Calu3 (cell line): ENCODE results near the gene MSL3B.
"Not testable (repeated sequence)": the region's sequence is repeated elsewhere in the genome, so short reads cannot be mapped to it uniquely, and the experiment has no call there.

Experiments used
- BruUV-seq: library from RNA; stranded (reverse); fragments of 400-500 nt; replicated peaks from 2 replicates; lab custom pipeline; 2021; lab: Mats Ljungman, UMichigan
- CTCF ChIA-PET: fragments of 300-600 bp; sonication (Branson Sonifier 250); formaldehyde crosslinking; loops from one replicate; lab custom pipeline; 2022; ENCODE audit warnings: antibody characterized with exemption; lab: Charles Lee
- DNase-seq: peaks from one replicate; pipeline ENCODE4 v3.0.0; 2022
- H3K27ac Mint-ChIP-seq: one replicate; pipeline ENCODE4 v1.8.0; 2022; ENCODE audit warnings: mixed read lengths; ENCODE audit not compliant: unreplicated experiment
- H3K27me3 Mint-ChIP-seq: one replicate; pipeline ENCODE4 v1.8.0; 2022; ENCODE audit warnings: mixed read lengths; ENCODE audit not compliant: unreplicated experiment
- H3K36me3 Mint-ChIP-seq: one replicate; pipeline ENCODE4 v1.8.0; 2022; ENCODE audit warnings: mild to moderate bottlenecking, moderate library complexity, mixed read lengths; ENCODE audit not compliant: insufficient read depth, unreplicated experiment
- H3K4me1 Mint-ChIP-seq: one replicate; pipeline ENCODE4 v1.8.0; 2022; ENCODE audit warnings: mild to moderate bottlenecking, low read depth, mixed read lengths; ENCODE audit not compliant: unreplicated experiment
- H3K4me3 Mint-ChIP-seq: one replicate; pipeline ENCODE4 v1.8.0; 2022; ENCODE audit warnings: mild to moderate bottlenecking, low read depth, moderate library complexity, mixed read lengths; ENCODE audit not compliant: unreplicated experiment
- H3K9me3 Mint-ChIP-seq: one replicate; pipeline ENCODE4 v1.8.0; 2022; ENCODE audit warnings: low read depth, mixed read lengths; ENCODE audit not compliant: unreplicated experiment
- intact Hi-C: fragments of 100-400 bp; cut with micrococcal nuclease; formaldehyde crosslinking; loops from one replicate; pipeline ENCODE4 v1.10.0; 2022; ENCODE audit not compliant: unreplicated experiment
- TF ChIP-seq, protein P1 (sequence below): fragments of 200-600 bp; IDR thresholded peaks from one replicate; pipeline ENCODE4 v1.8.0; 2022; ENCODE audit warnings: antibody characterized with exemption; ENCODE audit not compliant: unreplicated experiment

Gene MSL3B

DNA sequence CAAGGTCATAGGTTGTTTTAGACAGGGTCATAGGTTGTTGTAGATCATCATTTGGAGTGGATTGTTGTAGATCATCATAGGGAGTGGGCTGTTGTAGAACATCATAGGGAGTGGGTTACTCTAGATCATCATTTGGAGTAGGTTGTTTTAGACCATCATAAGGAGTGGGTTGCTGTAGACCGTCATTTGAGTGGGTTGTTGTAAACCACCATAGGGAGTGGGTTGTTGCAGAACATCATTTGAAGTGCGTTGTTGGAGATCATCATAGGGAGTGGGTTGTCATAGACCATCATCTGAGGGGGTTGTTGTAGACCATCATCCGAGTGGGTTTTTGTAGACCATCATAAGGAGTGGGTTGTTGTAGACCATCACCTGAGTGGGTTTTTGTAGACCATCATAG, 39.4 kb upstream of the MSL3B start:
- Mint-ChIP-seq H3K27me3 (peaks cover 84% of the 10 kb centered on the region), H3K9me3 (peaks cover 5% of the 10 kb centered on the region)

GRCh38 chr2:233905945-233906344, 37.8 kb upstream of the MSL3B start:
- CTCF ChIA-PET = no interaction called here
- Mint-ChIP-seq H3K9me3 (peaks cover 5% of the 10 kb centered on the region), H3K27me3 (peaks cover 76% of the 10 kb centered on the region), H3K36me3 (no peaks in the 10 kb centered on the region), H3K4me3 (no peak overlapping the region), H3K4me1 (peaks cover 19% of the 10 kb centered on the region), H3K27ac (no peak overlapping the region)
- intact Hi-C loops = no loop called here
- TF ChIP-seq, protein P1, sequence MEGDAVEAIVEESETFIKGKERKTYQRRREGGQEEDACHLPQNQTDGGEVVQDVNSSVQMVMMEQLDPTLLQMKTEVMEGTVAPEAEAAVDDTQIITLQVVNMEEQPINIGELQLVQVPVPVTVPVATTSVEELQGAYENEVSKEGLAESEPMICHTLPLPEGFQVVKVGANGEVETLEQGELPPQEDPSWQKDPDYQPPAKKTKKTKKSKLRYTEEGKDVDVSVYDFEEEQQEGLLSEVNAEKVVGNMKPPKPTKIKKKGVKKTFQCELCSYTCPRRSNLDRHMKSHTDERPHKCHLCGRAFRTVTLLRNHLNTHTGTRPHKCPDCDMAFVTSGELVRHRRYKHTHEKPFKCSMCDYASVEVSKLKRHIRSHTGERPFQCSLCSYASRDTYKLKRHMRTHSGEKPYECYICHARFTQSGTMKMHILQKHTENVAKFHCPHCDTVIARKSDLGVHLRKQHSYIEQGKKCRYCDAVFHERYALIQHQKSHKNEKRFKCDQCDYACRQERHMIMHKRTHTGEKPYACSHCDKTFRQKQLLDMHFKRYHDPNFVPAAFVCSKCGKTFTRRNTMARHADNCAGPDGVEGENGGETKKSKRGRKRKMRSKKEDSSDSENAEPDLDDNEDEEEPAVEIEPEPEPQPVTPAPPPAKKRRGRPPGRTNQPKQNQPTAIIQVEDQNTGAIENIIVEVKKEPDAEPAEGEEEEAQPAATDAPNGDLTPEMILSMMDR = no peak
- BruUV-seq = no TSS peak
- DNase-seq = peak; percentile 8

More for the DNA sequence above, 39.4 kb upstream of the MSL3B start:
- H3K27ac Mint-ChIP-seq = no peak overlapping the region
- H3K36me3 Mint-ChIP-seq = no peaks in the 10 kb centered on the region
- H3K4me1 Mint-ChIP-seq = peaks cover 13% of the 10 kb centered on the region
- TF ChIP-seq, protein P1 = no peak
- BruUV-seq = no TSS peak
- CTCF ChIA-PET = no interaction called here
- no peak overlapping the region for H3K4me3 Mint-ChIP-seq
- intact Hi-C loops = no loop called here
- DNase-seq = no peak

DNA sequence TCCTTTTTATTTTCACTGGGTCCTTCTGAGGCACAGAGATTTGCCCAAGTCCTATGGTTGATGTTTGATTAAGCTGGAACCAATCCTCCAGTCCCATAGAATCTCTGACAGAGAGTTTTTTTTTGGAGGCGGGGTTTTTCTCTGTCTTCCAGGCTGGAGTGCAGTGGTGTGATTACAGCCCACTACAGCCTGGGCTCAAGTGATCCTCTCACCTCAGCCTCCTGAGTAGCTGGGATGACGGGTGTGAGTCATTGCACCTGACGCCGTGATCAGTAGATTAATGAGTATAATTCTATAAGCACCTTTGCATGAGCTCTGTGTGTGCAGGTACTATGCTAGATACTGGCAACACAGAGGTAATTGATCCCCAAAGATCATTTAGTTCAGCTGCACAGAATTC, 33.7 kb upstream of the MSL3B start:
- no peak for DNase-seq
- Mint-ChIP-seq H3K27ac (no peak overlapping the region), H3K4me1 (peaks cover 20% of the 10 kb centered on the region), H3K27me3 (peaks cover 66% of the 10 kb centered on the region), H3K4me3 (no peak overlapping the region), H3K9me3 (no peaks in the 10 kb centered on the region), H3K36me3 (no peaks in the 10 kb centered on the region)
- CTCF ChIA-PET = interaction anchor here (0.6 kb wide), 1 partner anchor 64 kb away, joined by 3 read pairs; no protein-coding TSS in a partner anchor
- no TSS peak for BruUV-seq
- TF ChIP-seq, protein P1 = no peak
- intact Hi-C loops = no loop called here

DNA sequence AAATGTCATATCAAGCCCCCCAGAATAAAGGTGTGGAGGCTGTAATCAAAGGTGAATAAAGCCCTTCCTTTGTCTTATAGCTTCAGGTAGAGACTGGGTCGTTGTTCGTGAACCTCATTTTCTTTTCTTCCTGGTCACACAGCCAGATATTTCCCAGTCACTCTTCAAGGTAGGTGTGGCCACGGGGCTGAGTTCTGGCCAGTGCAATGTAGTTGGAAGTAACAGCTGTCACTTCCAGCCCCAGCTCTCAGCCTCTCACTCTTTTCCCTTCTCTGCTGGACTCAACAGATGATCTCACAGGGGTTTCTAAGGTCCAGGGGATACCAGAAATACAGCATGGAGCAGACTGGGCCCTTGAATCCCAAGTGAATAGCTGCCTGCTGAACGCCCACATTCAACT, 33.2 kb upstream of the MSL3B start:
- Mint-ChIP-seq H3K9me3 (no peaks in the 10 kb centered on the region), H3K4me3 (no peak overlapping the region), H3K36me3 (no peaks in the 10 kb centered on the region), H3K27me3 (peaks cover 60% of the 10 kb centered on the region), H3K4me1 (peaks cover 19% of the 10 kb centered on the region), H3K27ac (no peak overlapping the region)
- CTCF ChIA-PET = interaction anchor here (0.6 kb wide), 1 partner anchor 65 kb away, joined by 3 read pairs; no protein-coding TSS in a partner anchor
- TF ChIP-seq, protein P1 = no peak
- no TSS peak for BruUV-seq
- peak; percentile 8 for DNase-seq
- intact Hi-C loops = no loop called here

- CTCF ChIA-PET, H3K27ac Mint-ChIP-seq, H3K4me3 Mint-ChIP-seq, BruUV-seq, H3K9me3 Mint-ChIP-seq, H3K4me1 Mint-ChIP-seq, H3K36me3 Mint-ChIP-seq, intact Hi-C loops, DNase-seq: not testable (repeated sequence)
- H3K27me3 Mint-ChIP-seq = peaks cover 50% of the 10 kb centered on the region
These were observed 28.1 kb upstream of the MSL3B start for GRCh38 chr2:233896253-233896652.
